DOHH2 (cell line): ENCODE results near the gene GPC6.

Source experiments
- H3F3A ChIP-seq: fragments of 200-600 bp; sonication (generic), shearing (Covaris generic); 2 replicates; pipeline ENCODE4 v1.6.0; 2016; ENCODE audit warnings: antibody characterized with exemption, mild to moderate bottlenecking; ENCODE audit not compliant: control insufficient read depth, insufficient read depth
- H3K27ac ChIP-seq: fragments of 200-600 bp; sonication (generic); 2 replicates; pipeline ENCODE4 v1.5.1; 2014; ENCODE audit warnings: low read depth, mild to moderate bottlenecking, low read length, moderate library complexity
- H3K27me3 ChIP-seq: fragments of 200-600 bp; sonication (generic); 2 replicates; pipeline ENCODE4 v1.6.1; 2014; ENCODE audit warnings: mild to moderate bottlenecking, low read length, mixed read lengths; ENCODE audit not compliant: control insufficient read depth
- H3K36me3 ChIP-seq: fragments of 200-600 bp; sonication (generic); 2 replicates; pipeline ENCODE4 v1.6.1; 2014; ENCODE audit warnings: mild to moderate bottlenecking, low read length, moderate library complexity, mixed read lengths; ENCODE audit not compliant: control insufficient read depth
- H3K4me1 ChIP-seq: fragments of 200-600 bp; sonication (generic); 2 replicates; pipeline ENCODE4 v1.6.1; 2014; ENCODE audit warnings: mild to moderate bottlenecking, low read length, mixed read lengths; ENCODE audit not compliant: control insufficient read depth
- H3K4me2 ChIP-seq: fragments of 200-600 bp; sonication (generic); 2 replicates; pipeline ENCODE4 v1.6.0; 2014; ENCODE audit warnings: mild to moderate bottlenecking, low read length, moderate library complexity
- H3K4me3 ChIP-seq: fragments of 200-600 bp; sonication (generic); 2 replicates; pipeline ENCODE4 v1.5.1; 2014; ENCODE audit warnings: mild to moderate bottlenecking, low read length, mixed read lengths
- H3K79me2 ChIP-seq: fragments of 200-600 bp; sonication (generic); 2 replicates; pipeline ENCODE4 v1.6.1; 2014; ENCODE audit warnings: mild to moderate bottlenecking, low read length, mixed read lengths; ENCODE audit not compliant: control insufficient read depth
- H3K9me2 ChIP-seq: fragments of 200-600 bp; sonication (generic); replicated peaks from 2 replicates; pipeline ENCODE4 v1.6.1; 2014; ENCODE audit warnings: mild to moderate bottlenecking, low read length, mixed read lengths; ENCODE audit not compliant: control insufficient read depth
- H3K9me3 ChIP-seq: fragments of 200-600 bp; sonication (generic); 2 replicates; pipeline ENCODE4 v1.6.1; 2014; ENCODE audit warnings: antibody characterized with exemption, low read length, mixed read lengths; ENCODE audit not compliant: control insufficient read depth, insufficient read depth
- H4K20me1 ChIP-seq: fragments of 200-600 bp; sonication (generic); 2 replicates; pipeline ENCODE4 v1.6.0; 2014; ENCODE audit warnings: low read depth, mild to moderate bottlenecking, antibody characterized with exemption, low read length, moderate library complexity; ENCODE audit not compliant: control insufficient read depth, insufficient read depth
- CTCF ChIP-seq: fragments of 200-600 bp; sonication (generic); IDR thresholded peaks from one replicate; pipeline ENCODE4 v1.5.1; 2014; ENCODE audit warnings: antibody characterized with exemption, mild to moderate bottlenecking, low read depth, low read length; ENCODE audit not compliant: poor library complexity, severe bottlenecking
- EZH2phosphoT487 ChIP-seq: fragments of 200-600 bp; sonication (generic); IDR thresholded peaks from 2 replicates; pipeline ENCODE4 v1.6.1; 2017; ENCODE audit warnings: borderline replicate concordance, mild to moderate bottlenecking, antibody characterized with exemption, low read length, moderate library complexity, mixed read lengths

GPC6 gene

GRCh38 chr13:94239135-94239534, 1012.5 kb downstream of the GPC6 start:
- Histone ChIP-seq H3F3A (no peaks in the 10 kb centered on the region), H3K9me3 (no peaks in the 10 kb centered on the region), H3K4me1 (no peaks in the 10 kb centered on the region), H3K4me2 (no peak overlapping the region), H3K9me2 (no peaks in the 10 kb centered on the region), H3K27me3 (no peaks in the 10 kb centered on the region), H3K36me3 (no peaks in the 10 kb centered on the region), H3K4me3 (no peak overlapping the region), H4K20me1 (no peaks in the 10 kb centered on the region), H3K79me2 (no peaks in the 10 kb centered on the region), H3K27ac (no peak overlapping the region)
- TF ChIP-seq EZH2phosphoT487 (no peak), CTCF (no peak)

- Histone ChIP-seq H3F3A (no peaks in the 10 kb centered on the region), H3K4me3 (no peak overlapping the region), H3K9me2 (no peaks in the 10 kb centered on the region), H4K20me1 (no peaks in the 10 kb centered on the region), H3K36me3 (no peaks in the 10 kb centered on the region), H3K79me2 (no peaks in the 10 kb centered on the region), H3K9me3 (no peaks in the 10 kb centered on the region; the same call in 1 of the 2 replicates), H3K27me3 (no peaks in the 10 kb centered on the region), H3K4me2 (no peak overlapping the region), H3K27ac (no peak overlapping the region), H3K4me1 (no peaks in the 10 kb centered on the region)
- no peak for TF ChIP-seq EZH2phosphoT487
Observed at GRCh38 chr13:94242554-94242953, 1015.9 kb downstream of the GPC6 start.

- TF ChIP-seq CTCF (no peak), EZH2phosphoT487 (no peak)
- Histone ChIP-seq H3K27ac (no peak overlapping the region), H3F3A (no peaks in the 10 kb centered on the region), H3K4me3 (no peak overlapping the region), H3K4me1 (no peaks in the 10 kb centered on the region), H3K36me3 (no peaks in the 10 kb centered on the region), H3K27me3 (no peaks in the 10 kb centered on the region), H3K9me3 (no peaks in the 10 kb centered on the region; the same call in 1 of the 2 replicates), H3K4me2 (no peak overlapping the region), H3K9me2 (no peaks in the 10 kb centered on the region), H3K79me2 (no peaks in the 10 kb centered on the region), H4K20me1 (no peaks in the 10 kb centered on the region)
Observed at GRCh38 chr13:94243551-94243950, 1016.9 kb downstream of the GPC6 start.

- Histone ChIP-seq H3K4me1 (no peaks in the 10 kb centered on the region), H3K9me3 (no peaks in the 10 kb centered on the region; the same call in 1 of the 2 replicates), H3K27me3 (no peaks in the 10 kb centered on the region), H3K4me3 (no peak overlapping the region), H3K9me2 (no peaks in the 10 kb centered on the region), H3F3A (no peaks in the 10 kb centered on the region), H4K20me1 (no peaks in the 10 kb centered on the region), H3K79me2 (no peaks in the 10 kb centered on the region), H3K27ac (no peak overlapping the region), H3K4me2 (no peak overlapping the region), H3K36me3 (no peaks in the 10 kb centered on the region)
- TF ChIP-seq EZH2phosphoT487: no peak
- no peak for TF ChIP-seq CTCF
Observed at GRCh38 chr13:94246495-94246894, 1019.9 kb downstream of the GPC6 start.
